Fibroblast of skin of right biceps (primary cell): ENCODE data around the gene NES.

Experiments
- DNase-seq: peaks from one replicate; pipeline ENCODE4 v3.0.0-alpha.2; 2013

The NES gene

GRCh38 chr1:156681196-156681960, 4.2 kb upstream of the NES start:
- DNase-seq: no peak

GRCh38 chr1:156680056-156680455, 2.8 kb upstream of the NES start:
- DNase-seq: no peak

GRCh38 chr1:156677616-156678596, 699 bp upstream of the NES start:
- peak; percentile 83 for DNase-seq

GRCh38 chr1:156676114-156676819, 940 bp downstream of the NES start:
- no peak for DNase-seq

- peak; percentile 61 for DNase-seq
Measured at GRCh38 chr1:156675210-156676113, 1.7 kb downstream of the NES start.

GRCh38 chr1:156673387-156674121, 3.7 kb downstream of the NES start:
- DNase-seq: no peak

- DNase-seq: no peak
Measured at GRCh38 chr1:156671804-156672203, 5.4 kb downstream of the NES start.

GRCh38 chr1:156670791-156671190, 6.4 kb downstream of the NES start:
- no peak for DNase-seq

- no peak for DNase-seq
Measured at GRCh38 chr1:156670359-156670758, 6.8 kb downstream of the NES start.

- DNase-seq: no peak
Measured at GRCh38 chr1:156669794-156670193, 7.4 kb downstream of the NES start.

- no peak for DNase-seq
Measured at GRCh38 chr1:156668801-156669637, 8.2 kb downstream of the NES start.

GRCh38 chr1:156667968-156668709, 9.1 kb downstream of the NES start:
- no peak for DNase-seq

- DNase-seq: peak; percentile 38
Measured at GRCh38 chr1:156667610-156667967, 9.6 kb downstream of the NES start.

GRCh38 chr1:156666862-156667609, 10.2 kb downstream of the NES start:
- peak; percentile 30 for DNase-seq

- DNase-seq: no peak
Measured at GRCh38 chr1:156665539-156665938, 11.7 kb downstream of the NES start.

GRCh38 chr1:156664767-156665411, 12.3 kb downstream of the NES start:
- DNase-seq: peak; percentile 12

GRCh38 chr1:156664046-156664766, 13.0 kb downstream of the NES start:
- peak; percentile 51 for DNase-seq

GRCh38 chr1:156663178-156663577, 14.0 kb downstream of the NES start:
- peak; percentile 64 for DNase-seq
